ENCODE measurements around the gene TBC1D5. TPM values are rescaled to one million over a fixed set of nuclear protein-coding genes. Genes with fewer than 3 reads are reported as not detected.
A peak's percentile ranks its signal among the peaks of the same experiment; 100 is the strongest.
"Not testable (repeated sequence)": the region's sequence is repeated elsewhere in the genome, so short reads cannot be mapped to it uniquely, and the experiment has no call there.

The TBC1D5 gene
- total RNA-seq, 8 experiments from 2014 or later, result 42.7 to 85.9 (median 53.3) TPM

GRCh38 chr3:17625133-17625532, 117.3 kb downstream of the TBC1D5 start:
- WGBS, 10 experiments, result 0 to 68% (median 26%) methylated on average over 1 to 2 of the region's 2 CpGs; no CpG with 5 or more reads in 1 of the 10 experiments
- peak in 1 of 8 experiments; percentile 72 for ATAC-seq (replicated peaks in 6 of 8)
- H3K4me1 ChIP-seq (replicated peaks in 1 of 2), result no peaks in the 10 kb centered on the region
- H3K27ac ChIP-seq, result no peak overlapping the region
- in situ Hi-C loops (cut with MboI; ENCODE audit: low pct_unique_long_range_greater_than_20kb in 2 of 9, low sequenced_read_pairs in 9 of 9, unreplicated experiment in 9 of 9), result no loop called here
- H3K4me3 ChIP-seq, result no peak overlapping the region

GRCh38 chr3:17623464-17623863, 119.0 kb downstream of the TBC1D5 start:
- ATAC-seq (replicated peaks in 6 of 8), result no peak
- in situ Hi-C loops (cut with MboI; ENCODE audit: low pct_unique_long_range_greater_than_20kb in 2 of 9, low sequenced_read_pairs in 9 of 9, unreplicated experiment in 9 of 9), result no loop called here
- 61 to 100% (median 84%) methylated on average over 1 to 2 of the region's 2 CpGs; no CpG with 5 or more reads in 1 of the 10 experiments for WGBS, 10 experiments
- Histone ChIP-seq H3K4me3 (no peak overlapping the region), H3K27ac (no peak overlapping the region), H3K4me1 (replicated peaks in 1 of 2) (no peaks in the 10 kb centered on the region)

- no peak overlapping the region for H3K4me3 ChIP-seq
- no peak overlapping the region for H3K27ac ChIP-seq
- in situ Hi-C loops (cut with MboI; ENCODE audit: low pct_unique_long_range_greater_than_20kb in 2 of 9, low sequenced_read_pairs in 9 of 9, unreplicated experiment in 9 of 9), result no loop called here
- WGBS, 10 experiments, result 36 to 100% (median 81%) methylated on average over 1 to 3 of the region's 3 CpGs
- H3K4me1 ChIP-seq (replicated peaks in 1 of 2), result no peaks in the 10 kb centered on the region
- ATAC-seq (replicated peaks in 6 of 8), result no peak
Observed at GRCh38 chr3:17619968-17620367, 122.5 kb downstream of the TBC1D5 start.

- 80 to 100% (median 89%) methylated on average over 1 to 4 of the region's 4 CpGs; no CpG with 5 or more reads in 5 of the 10 experiments for WGBS, 10 experiments
Observed at GRCh38 chr3:17613017-17613416, 129.4 kb downstream of the TBC1D5 start.

GRCh38 chr3:17607905-17608304, 134.5 kb downstream of the TBC1D5 start:
- in situ Hi-C loops (cut with MboI; ENCODE audit: low pct_unique_long_range_greater_than_20kb in 2 of 9, low sequenced_read_pairs in 9 of 9, unreplicated experiment in 9 of 9), result no loop called here
- H3K4me3 ChIP-seq, result no peak overlapping the region
- no peaks in the 10 kb centered on the region for H3K4me1 ChIP-seq (replicated peaks in 1 of 2)
- WGBS, 10 experiments, result 70 to 97% (median 91%) methylated on average over 2 to 7 of the region's 8 CpGs; no CpG with 5 or more reads in 1 of the 10 experiments
- H3K27ac ChIP-seq, result no peak overlapping the region
- ATAC-seq (replicated peaks in 6 of 8), result no peak

More at GRCh38 chr3:17613017-17613416, 129.4 kb downstream of the TBC1D5 start:
- H3K27ac ChIP-seq; in situ Hi-C loops (cut with MboI; ENCODE audit: low pct_unique_long_range_greater_than_20kb in 2 of 9, low sequenced_read_pairs in 9 of 9, unreplicated experiment in 9 of 9); H3K4me3 ChIP-seq; H3K4me1 ChIP-seq (replicated peaks in 1 of 2); ATAC-seq (replicated peaks in 6 of 8): not testable (repeated sequence)

GRCh38 chr3:17605934-17606333, 136.5 kb downstream of the TBC1D5 start:
- WGBS, 10 experiments, result 90 to 100% (median 95%) methylated on average over 2 to 5 of the region's 5 CpGs; no CpG with 5 or more reads in 2 of the 10 experiments
- H3K4me1 ChIP-seq (replicated peaks in 1 of 2), result no peaks in the 10 kb centered on the region
- ATAC-seq (replicated peaks in 6 of 8), result no peak

GRCh38 chr3:17605032-17605431, 137.4 kb downstream of the TBC1D5 start:
- Histone ChIP-seq H3K4me1 (replicated peaks in 1 of 2) (no peaks in the 10 kb centered on the region), H3K27ac (no peak overlapping the region), H3K4me3 (no peak overlapping the region)
- peak in 5 of 8 experiments; percentile 24 to 67 (median 51) for ATAC-seq (replicated peaks in 6 of 8)
- in situ Hi-C loops (cut with MboI; ENCODE audit: low pct_unique_long_range_greater_than_20kb in 2 of 9, low sequenced_read_pairs in 9 of 9, unreplicated experiment in 9 of 9), result no loop called here

More at GRCh38 chr3:17605934-17606333, 136.5 kb downstream of the TBC1D5 start:
- in situ Hi-C loops (cut with MboI; ENCODE audit: low pct_unique_long_range_greater_than_20kb in 2 of 9, low sequenced_read_pairs in 9 of 9, unreplicated experiment in 9 of 9), result no loop called here
- Histone ChIP-seq H3K27ac (no peak overlapping the region), H3K4me3 (no peak overlapping the region)

GRCh38 chr3:17602126-17602525, 140.3 kb downstream of the TBC1D5 start:
- Histone ChIP-seq H3K4me1 (replicated peaks in 1 of 2) (no peaks in the 10 kb centered on the region), H3K4me3 (no peak overlapping the region), H3K27ac (no peak overlapping the region)
- 57 to 100% (median 100%) methylated on average over 1 to 5 of the region's 6 CpGs; no CpG with 5 or more reads in 1 of the 10 experiments for WGBS, 10 experiments
- in situ Hi-C loops (cut with MboI; ENCODE audit: low pct_unique_long_range_greater_than_20kb in 2 of 9, low sequenced_read_pairs in 9 of 9, unreplicated experiment in 9 of 9), result no loop called here
- no peak for ATAC-seq (replicated peaks in 6 of 8)

- 80 to 100% (median 98%) methylated on average over 1 to 5 of the region's 5 CpGs; no CpG with 5 or more reads in 4 of the 10 experiments for WGBS, 10 experiments
- Histone ChIP-seq H3K4me3 (no peak overlapping the region), H3K4me1 (replicated peaks in 1 of 2) (no peaks in the 10 kb centered on the region), H3K27ac (no peak overlapping the region)
- ATAC-seq (replicated peaks in 6 of 8), result no peak
- in situ Hi-C loops (cut with MboI; ENCODE audit: low pct_unique_long_range_greater_than_20kb in 2 of 9, low sequenced_read_pairs in 9 of 9, unreplicated experiment in 9 of 9), result no loop called here
Observed at GRCh38 chr3:17592956-17593355, 149.5 kb downstream of the TBC1D5 start.

GRCh38 chr3:17590465-17590864, 152.0 kb downstream of the TBC1D5 start:
- in situ Hi-C loops (cut with MboI; ENCODE audit: low pct_unique_long_range_greater_than_20kb in 2 of 9, low sequenced_read_pairs in 9 of 9, unreplicated experiment in 9 of 9), result no loop called here
- no peak for ATAC-seq (replicated peaks in 6 of 8)
- no peak overlapping the region for H3K4me3 ChIP-seq
- 90 to 100% (median 100%) methylated on average over 1 to 4 of the region's 5 CpGs; no CpG with 5 or more reads in 3 of the 10 experiments for WGBS, 10 experiments
- H3K27ac ChIP-seq, result no peak overlapping the region
- peaks cover 3 to 9% of the 10 kb centered on the region in 2 donors for H3K4me1 ChIP-seq (replicated peaks in 1 of 2)

GRCh38 chr3:17589888-17590287, 152.5 kb downstream of the TBC1D5 start:
- Histone ChIP-seq H3K4me1 (replicated peaks in 1 of 2) (peaks cover 3 to 9% of the 10 kb centered on the region in 2 donors), H3K4me3 (no peak overlapping the region), H3K27ac (no peak overlapping the region)
- in situ Hi-C loops (cut with MboI; ENCODE audit: low pct_unique_long_range_greater_than_20kb in 2 of 9, low sequenced_read_pairs in 9 of 9, unreplicated experiment in 9 of 9), result no loop called here
- 80 to 100% (median 100%) methylated on average over 1 of the region's 1 CpG; no CpG with 5 or more reads in 6 of the 10 experiments for WGBS, 10 experiments
- ATAC-seq (replicated peaks in 6 of 8), result no peak

GRCh38 chr3:17588422-17588821, 154.0 kb downstream of the TBC1D5 start:
- WGBS, 10 experiments, result 6 to 100% (median 89%) methylated on average over 1 of the region's 1 CpG; no CpG with 5 or more reads in 1 of the 10 experiments
- Histone ChIP-seq H3K4me1 (replicated peaks in 1 of 2) (peaks cover 3 to 9% of the 10 kb centered on the region in 2 donors), H3K27ac (no peak overlapping the region), H3K4me3 (no peak overlapping the region)
- in situ Hi-C loops (cut with MboI; ENCODE audit: low pct_unique_long_range_greater_than_20kb in 2 of 9, low sequenced_read_pairs in 9 of 9, unreplicated experiment in 9 of 9), result no loop called here
- ATAC-seq (replicated peaks in 6 of 8), result no peak

- H3K4me1 ChIP-seq (replicated peaks in 1 of 2), result peaks cover 3 to 9% of the 10 kb centered on the region in 2 donors
- no peak overlapping the region for H3K4me3 ChIP-seq
- ATAC-seq (replicated peaks in 6 of 8), result peak in 4 of 8 experiments; percentile 24 to 87 (median 39)
- WGBS, 10 experiments, result 65 to 100% (median 86%) methylated on average over 1 to 2 of the region's 2 CpGs; no CpG with 5 or more reads in 1 of the 10 experiments
- peak overlapping the region in 1 of 2 donors; percentile 52 for H3K27ac ChIP-seq
- in situ Hi-C loops (cut with MboI; ENCODE audit: low pct_unique_long_range_greater_than_20kb in 2 of 9, low sequenced_read_pairs in 9 of 9, unreplicated experiment in 9 of 9), result no loop called here
Observed at GRCh38 chr3:17585394-17586325, 156.8 kb downstream of the TBC1D5 start.

All from motor neuron (in vitro differentiated cells).